Caco-2 (cell line): Measurements from ENCODE around the gene MGAT5B. TPM values are rescaled to one million over a fixed set of nuclear protein-coding genes. Genes with fewer than 3 reads are reported as not detected.
A peak's percentile ranks its signal among the peaks of the same experiment; 100 is the strongest.

ENCODE experiments used
- BruUV-seq: library from RNA; stranded (reverse); fragments of 400-500 nt; replicated peaks from 2 replicates; lab custom pipeline; 2021; lab: Mats Ljungman, UMichigan
- CTCF ChIA-PET: fragments of 300-600 bp; sonication (Branson Sonifier 250); formaldehyde crosslinking; loops from one replicate; lab custom pipeline; 2022; ENCODE audit warnings: antibody characterized with exemption; lab: Charles Lee
- POLR2A ChIA-PET: fragments of 300-600 bp; sonication (Branson Sonifier 250); formaldehyde crosslinking; loops from one replicate; lab custom pipeline; 2022; ENCODE audit warnings: antibody characterized with exemption; lab: Charles Lee
- DNase-seq, 2 experiments: peaks; one replicate each; pipeline versions ENCODE4 v3.0.0 to v3.0.0-alpha.2; 2020 to 2022
- H3K27me3 ChIP-seq: replicated peaks from 2 replicates; pipeline ENCODE4 v1.6.0; 2011; ENCODE audit warnings: low read length; ENCODE audit not compliant: control insufficient read depth, insufficient read depth
- H3K36me3 ChIP-seq: 2 replicates; pipeline ENCODE4 v1.5.1; 2011; ENCODE audit warnings: low read length; ENCODE audit not compliant: control insufficient read depth, insufficient read depth
- H3K4me1 ChIP-seq: fragments of 250-450 bp; sonication (Bioruptor Pico); 2 replicates; pipeline ENCODE4 v1.5.1; 2020; ENCODE audit warnings: mild to moderate bottlenecking
- H3K4me3 ChIP-seq: 2 replicates; pipeline ENCODE4 v1.5.1; 2011; ENCODE audit warnings: low read depth, mild to moderate bottlenecking, control low read depth, low read length
- H3K9me3 ChIP-seq: fragments of 250-450 bp; sonication (Bioruptor Pico); 2 replicates; pipeline ENCODE4 v1.5.1; 2020; ENCODE audit warnings: mild to moderate bottlenecking, moderate library complexity
- H3K27ac Mint-ChIP-seq: one replicate; pipeline ENCODE4 v1.8.0; 2022; ENCODE audit warnings: mixed read lengths; ENCODE audit not compliant: unreplicated experiment
- H3K27me3 Mint-ChIP-seq: one replicate; pipeline ENCODE4 v1.8.0; 2022; ENCODE audit warnings: mixed read lengths; ENCODE audit not compliant: insufficient read depth, unreplicated experiment
- H3K36me3 Mint-ChIP-seq: one replicate; pipeline ENCODE4 v1.8.0; 2022; ENCODE audit warnings: mild to moderate bottlenecking, mixed read lengths; ENCODE audit not compliant: insufficient read depth, unreplicated experiment
- H3K4me1 Mint-ChIP-seq: one replicate; pipeline ENCODE4 v1.8.0; 2022; ENCODE audit warnings: low read depth, mixed read lengths; ENCODE audit not compliant: unreplicated experiment
- H3K4me3 Mint-ChIP-seq: one replicate; pipeline ENCODE4 v1.8.0; 2022; ENCODE audit warnings: mild to moderate bottlenecking, moderate library complexity, mixed read lengths; ENCODE audit not compliant: unreplicated experiment
- H3K9me3 Mint-ChIP-seq: one replicate; pipeline ENCODE4 v1.8.0; 2022; ENCODE audit warnings: mixed read lengths; ENCODE audit not compliant: unreplicated experiment
- intact Hi-C: fragments of 100-400 bp; cut with micrococcal nuclease; formaldehyde crosslinking; loops from one replicate; pipeline ENCODE4 v1.10.0; 2022; ENCODE audit not compliant: unreplicated experiment
- total RNA-seq: library from RNA; stranded (reverse); gene quantifications from 2 replicates; pipeline ENCODE4 v1.2.3, GENCODE V29; 2022
- TF ChIP-seq, protein P1 (sequence below), 2 experiments: fragments of 200-600 bp in 1 of 2; IDR thresholded peaks; 1 replicate in 1 of 2; 2 replicates in 1 of 2; pipeline versions ENCODE4 v1.5.1 to v1.8.0; 2011 to 2022; ENCODE audit warnings: antibody characterized with exemption in 1 of 2, control low read depth in 1 of 2, inconsistent platforms in 1 of 2, low read depth in 1 of 2, low read length in 1 of 2, mild to moderate bottlenecking in 1 of 2, moderate library complexity in 1 of 2; ENCODE audit not compliant: insufficient read depth in 1 of 2, severe bottlenecking in 1 of 2, unreplicated experiment in 1 of 2

The MGAT5B gene
- total RNA-seq, 1 experiment from 2014 or later: 9.1 TPM

DNA sequence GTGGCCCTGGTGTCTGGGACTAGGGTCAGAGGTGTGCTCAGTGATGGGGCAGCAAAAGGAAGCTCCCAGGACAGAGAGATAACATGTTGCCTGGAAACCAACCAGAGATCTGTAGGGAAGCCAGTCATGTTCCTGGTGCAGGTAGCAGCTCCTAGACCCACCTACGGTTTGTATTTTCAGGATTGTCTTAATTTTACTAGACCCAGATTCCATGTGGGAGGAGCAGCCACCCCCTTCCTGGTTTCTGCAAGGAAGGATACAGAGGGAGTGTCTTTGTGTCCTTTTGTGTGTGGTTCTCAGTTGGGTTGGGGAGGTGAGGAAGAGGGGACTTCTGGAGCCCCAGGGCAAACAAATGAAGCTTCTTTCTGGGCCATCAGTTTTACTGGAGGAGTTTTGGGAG is 53.9 kb downstream of the MGAT5B start:
- Histone ChIP-seq H3K36me3 (no peaks in the 10 kb centered on the region), H3K9me3 (no peaks in the 10 kb centered on the region), H3K27me3 (no peaks in the 10 kb centered on the region), H3K4me3 (no peak overlapping the region), H3K4me1 (0 out of 2 replicates have a peak, but pooled peaks cover 3% of the 10 kb centered on the region)
- BruUV-seq: no TSS peak
- H3K27me3 Mint-ChIP-seq: no peaks in the 10 kb centered on the region
- no peak overlapping the region for H3K4me3 Mint-ChIP-seq
- no peak for DNase-seq
- CTCF ChIA-PET: interaction anchor here (0.6 kb wide), 1 partner anchor 149 kb away, joined by 4 read pairs; no protein-coding TSS in a partner anchor
- no peaks in the 10 kb centered on the region for H3K9me3 Mint-ChIP-seq
- TF ChIP-seq, protein P1, sequence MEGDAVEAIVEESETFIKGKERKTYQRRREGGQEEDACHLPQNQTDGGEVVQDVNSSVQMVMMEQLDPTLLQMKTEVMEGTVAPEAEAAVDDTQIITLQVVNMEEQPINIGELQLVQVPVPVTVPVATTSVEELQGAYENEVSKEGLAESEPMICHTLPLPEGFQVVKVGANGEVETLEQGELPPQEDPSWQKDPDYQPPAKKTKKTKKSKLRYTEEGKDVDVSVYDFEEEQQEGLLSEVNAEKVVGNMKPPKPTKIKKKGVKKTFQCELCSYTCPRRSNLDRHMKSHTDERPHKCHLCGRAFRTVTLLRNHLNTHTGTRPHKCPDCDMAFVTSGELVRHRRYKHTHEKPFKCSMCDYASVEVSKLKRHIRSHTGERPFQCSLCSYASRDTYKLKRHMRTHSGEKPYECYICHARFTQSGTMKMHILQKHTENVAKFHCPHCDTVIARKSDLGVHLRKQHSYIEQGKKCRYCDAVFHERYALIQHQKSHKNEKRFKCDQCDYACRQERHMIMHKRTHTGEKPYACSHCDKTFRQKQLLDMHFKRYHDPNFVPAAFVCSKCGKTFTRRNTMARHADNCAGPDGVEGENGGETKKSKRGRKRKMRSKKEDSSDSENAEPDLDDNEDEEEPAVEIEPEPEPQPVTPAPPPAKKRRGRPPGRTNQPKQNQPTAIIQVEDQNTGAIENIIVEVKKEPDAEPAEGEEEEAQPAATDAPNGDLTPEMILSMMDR (IDR thresholded peaks at IDR 0.05; ENCODE audit: insufficient read depth in 1 of 2, low read depth in 1 of 2, low read length in 1 of 2, severe bottlenecking in 1 of 2, unreplicated experiment in 1 of 2): no peak
- no peaks in the 10 kb centered on the region for H3K36me3 Mint-ChIP-seq
- H3K27ac Mint-ChIP-seq: no peak overlapping the region
- POLR2A ChIA-PET: no interaction called here
- intact Hi-C loops: no loop called here
- H3K4me1 Mint-ChIP-seq: peaks cover 8% of the 10 kb centered on the region

DNA sequence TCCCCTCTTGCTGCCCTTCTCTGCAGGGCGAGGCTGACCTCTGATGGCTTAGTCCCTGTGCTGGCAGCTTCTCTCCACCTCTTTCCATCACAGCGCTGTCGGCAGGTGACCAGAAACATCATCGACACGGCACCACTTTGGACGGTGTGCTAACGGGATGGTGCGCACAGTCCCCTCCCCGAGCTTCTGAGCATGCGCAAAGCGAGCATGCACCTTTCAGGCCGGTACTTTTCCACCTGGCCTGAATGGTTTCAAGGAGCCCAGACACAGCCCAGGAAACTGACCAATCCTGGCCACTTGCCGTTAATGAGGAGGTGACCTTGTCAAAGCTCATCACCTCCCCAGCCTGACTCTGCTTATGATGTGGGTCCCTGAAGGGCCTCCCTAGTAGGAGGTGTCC is 54.8 kb downstream of the MGAT5B start:
- Mint-ChIP-seq H3K36me3 (no peaks in the 10 kb centered on the region), H3K9me3 (no peaks in the 10 kb centered on the region), H3K27me3 (no peaks in the 10 kb centered on the region), H3K4me3 (no peak overlapping the region), H3K27ac (no peak overlapping the region), H3K4me1 (peaks cover 8% of the 10 kb centered on the region)
- DNase-seq: peak in 1 of 2 experiments; percentile 23
- POLR2A ChIA-PET: no interaction called here
- intact Hi-C loops: no loop called here
- Histone ChIP-seq H3K9me3 (no peaks in the 10 kb centered on the region), H3K36me3 (no peaks in the 10 kb centered on the region), H3K4me3 (no peak overlapping the region), H3K27me3 (no peaks in the 10 kb centered on the region), H3K4me1 (0 out of 2 replicates have a peak, but pooled peaks cover 3% of the 10 kb centered on the region)
- BruUV-seq: no TSS peak
- CTCF ChIA-PET: no interaction called here
- TF ChIP-seq, protein P1 (IDR thresholded peaks at IDR 0.05; ENCODE audit: insufficient read depth in 1 of 2, low read depth in 1 of 2, low read length in 1 of 2, severe bottlenecking in 1 of 2, unreplicated experiment in 1 of 2): no peak

DNA sequence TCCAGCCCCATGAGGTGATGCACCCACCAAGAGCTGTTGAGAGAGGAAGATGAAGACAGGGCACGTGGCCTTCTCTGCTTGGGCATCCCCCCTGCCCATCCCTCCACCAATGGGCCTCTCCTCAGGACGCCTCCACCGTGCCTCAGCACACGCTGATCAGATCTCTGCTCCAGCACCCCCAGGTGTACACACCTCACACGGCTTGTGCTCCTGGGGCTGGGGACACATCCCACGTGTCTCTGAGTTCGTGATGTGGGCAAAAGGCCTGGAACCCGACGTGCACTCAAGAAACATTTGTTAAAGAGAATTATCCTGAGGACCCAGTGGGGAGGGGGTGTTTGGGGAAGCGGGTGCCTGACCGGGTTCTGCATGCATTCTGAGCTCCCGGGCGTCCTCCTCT is 55.3 kb downstream of the MGAT5B start:
- ChIA-PET POLR2A (no interaction called here), CTCF (no interaction called here)
- H3K27ac Mint-ChIP-seq: peak overlapping the region; percentile 55
- H3K27me3 Mint-ChIP-seq: no peaks in the 10 kb centered on the region
- no peaks in the 10 kb centered on the region for H3K9me3 ChIP-seq
- TF ChIP-seq, protein P1 (IDR thresholded peaks at IDR 0.05; ENCODE audit: insufficient read depth in 1 of 2, low read depth in 1 of 2, low read length in 1 of 2, severe bottlenecking in 1 of 2, unreplicated experiment in 1 of 2): no peak
- 0 out of 2 replicates have a peak, but pooled peaks cover 3% of the 10 kb centered on the region for H3K4me1 ChIP-seq
- H3K27me3 ChIP-seq: no peaks in the 10 kb centered on the region
- no TSS peak for BruUV-seq
- no peak overlapping the region for H3K4me3 ChIP-seq
- no peak overlapping the region for H3K4me3 Mint-ChIP-seq
- DNase-seq: no peak
- H3K4me1 Mint-ChIP-seq: peaks cover 8% of the 10 kb centered on the region
- no peaks in the 10 kb centered on the region for H3K9me3 Mint-ChIP-seq
- intact Hi-C loops: no loop called here
- H3K36me3 Mint-ChIP-seq: no peaks in the 10 kb centered on the region
- H3K36me3 ChIP-seq: no peaks in the 10 kb centered on the region
